Panc1 (cell line): Measurements from ENCODE around the gene NECAP2. TPM values are rescaled to one million over a fixed set of nuclear protein-coding genes. Genes with fewer than 3 reads are reported as not detected.

Experiments used
- ATAC-seq: fragments of 200-7000 bp; cut with Tn5 transposase; 2 replicates; pipeline ENCODE4 v1.9.1; 2020; ENCODE audit warnings: mild to moderate bottlenecking, moderate library complexity
- BruUV-seq: library from RNA; stranded (reverse); fragments of 400-500 nt; replicated peaks from 2 replicates; lab custom pipeline; 2021; lab: Mats Ljungman, UMichigan
- CTCF ChIA-PET: fragments of 300-600 bp; sonication (Branson Sonifier 250); formaldehyde crosslinking; loops from one replicate; lab custom pipeline; 2022; ENCODE audit warnings: antibody characterized with exemption; lab: Charles Lee
- POLR2A ChIA-PET: fragments of 300-600 bp; sonication (Branson Sonifier 250); formaldehyde crosslinking; loops from one replicate; lab custom pipeline; 2022; ENCODE audit warnings: antibody characterized with exemption; lab: Charles Lee
- DNase-seq: peaks from one replicate; pipeline ENCODE4 v3.0.0-alpha.2; 2010; ENCODE audit warnings: low read depth, low spot score
- H3K27ac ChIP-seq: 2 replicates; pipeline ENCODE4 v1.5.1; 2011; ENCODE audit warnings: mild to moderate bottlenecking, low read length, inconsistent platforms
- H3K27me3 ChIP-seq: fragments of 200-500 bp; sonication (Bioruptor generic); 2 replicates; pipeline ENCODE4 v1.6.0; 2014; ENCODE audit warnings: low read length, inconsistent platforms; ENCODE audit not compliant: control insufficient read depth, insufficient read depth
- H3K36me3 ChIP-seq: fragments of 200-500 bp; sonication (Bioruptor generic); 2 replicates; pipeline ENCODE4 v1.5.1; 2014; ENCODE audit warnings: inconsistent platforms, mild to moderate bottlenecking, low read length, moderate library complexity; ENCODE audit not compliant: control insufficient read depth, insufficient read depth
- H3K4me1 ChIP-seq: 2 replicates; pipeline ENCODE4 v1.5.1; 2011; ENCODE audit warnings: inconsistent platforms, mild to moderate bottlenecking, low read length, moderate library complexity; ENCODE audit not compliant: control insufficient read depth, insufficient read depth
- H3K4me3 ChIP-seq, 2 experiments: 2 replicates each; pipeline ENCODE4 v1.5.1; 2011 to 2012; ENCODE audit warnings: low read depth in 2 of 2, low read length in 2 of 2, mild to moderate bottlenecking in 2 of 2, inconsistent platforms in 1 of 2, moderate library complexity in 1 of 2
- H3K9me3 ChIP-seq: fragments of 200-500 bp; sonication (Bioruptor generic); 2 replicates; pipeline ENCODE4 v1.5.1; 2014; ENCODE audit warnings: low read depth, mild to moderate bottlenecking, inconsistent platforms, low read length, moderate library complexity; ENCODE audit not compliant: control insufficient read depth, insufficient read depth
- CTCF ChIP-seq: fragments of 450-650 bp; IDR thresholded peaks from 2 replicates; pipeline ENCODE4 v1.5.1; 2017; ENCODE audit warnings: mild to moderate bottlenecking
- POLR2AphosphoS5 ChIP-seq: IDR thresholded peaks from 2 replicates; pipeline ENCODE4 v1.6.1; 2012; ENCODE audit warnings: mild to moderate bottlenecking, low read depth, low read length, moderate library complexity
- REST ChIP-seq, 2 experiments: IDR thresholded peaks; 2 replicates each; pipeline ENCODE4 v1.6.1; 2011 to 2012; ENCODE audit warnings: low read depth in 2 of 2, control low read depth in 1 of 2, low read length in 1 of 2, mild to moderate bottlenecking in 1 of 2, moderate library complexity in 1 of 2; ENCODE audit not compliant: insufficient read depth in 1 of 2
- SIN3A ChIP-seq: IDR thresholded peaks from 2 replicates; pipeline ENCODE4 v1.6.1; 2012; ENCODE audit warnings: low read depth, mild to moderate bottlenecking, low read length, moderate library complexity, borderline replicate concordance; ENCODE audit not compliant: insufficient read depth
- TCF7L2 ChIP-seq: IDR thresholded peaks from 2 replicates; pipeline ENCODE4 v1.6.1; 2011; ENCODE audit warnings: mild to moderate bottlenecking, low read depth, low read length, inconsistent platforms
- in situ Hi-C: cut with HindIII; loops from 2 replicates; pipeline ENCODE4 v1.10.0; 2016; ENCODE audit warnings: low sequenced_read_pairs, low pct_unique_long_range_greater_than_20kb
- intact Hi-C: fragments of 100-400 bp; cut with micrococcal nuclease; formaldehyde crosslinking; loops from one replicate; pipeline ENCODE4 v1.10.0; 2022; ENCODE audit not compliant: unreplicated experiment
- total RNA-seq: library from RNA; stranded (reverse); gene quantifications from one replicate; pipeline ENCODE4 v1.2.1, GENCODE V29; 2021; ENCODE audit not compliant: unreplicated experiment

Gene NECAP2
- total RNA-seq, 1 experiment from 2014 or later, result 56.8 TPM

GRCh38 chr1:16410803-16411202 is 29.7 kb upstream of the NECAP2 start:
- H3K27me3 ChIP-seq, result no peaks in the 10 kb centered on the region
- intact Hi-C loops, result no loop called here
- no TSS peak for BruUV-seq
- no peak for ATAC-seq
- in situ Hi-C loops, result no loop called here
- ChIA-PET CTCF (no interaction called here), POLR2A (interaction anchor here (0.9 kb wide), 1 partner anchor 30 kb away, joined by 3 read pairs; the partner anchor contains the start of gene NECAP2)
- no peaks in the 10 kb centered on the region for H3K36me3 ChIP-seq
- TF ChIP-seq SIN3A (no peak), TCF7L2 (no peak), CTCF (no peak), REST (IDR thresholded peaks at IDR 0.05; ENCODE audit: insufficient read depth in 1 of 2, low read depth in 2 of 2, low read length in 1 of 2) (no peak), POLR2AphosphoS5 (no peak)
- no peaks in the 10 kb centered on the region for H3K9me3 ChIP-seq
- no peak overlapping the region for H3K27ac ChIP-seq
- no peak overlapping the region for H3K4me3 ChIP-seq
- H3K4me1 ChIP-seq, result no peaks in the 10 kb centered on the region
- DNase-seq, result no peak

GRCh38 chr1:16413191-16413590 is 27.3 kb upstream of the NECAP2 start:
- CTCF ChIA-PET, result no interaction called here

More at GRCh38 chr1:16413191-16413590, 27.3 kb upstream of the NECAP2 start:
- Histone ChIP-seq H3K4me3 (no peak overlapping the region), H3K36me3 (no peaks in the 10 kb centered on the region), H3K27ac (no peak overlapping the region), H3K9me3 (no peaks in the 10 kb centered on the region), H3K27me3 (no peaks in the 10 kb centered on the region), H3K4me1 (no peaks in the 10 kb centered on the region)
- POLR2A ChIA-PET, result no interaction called here
- ATAC-seq (no peak), DNase-seq (no peak)
- no TSS peak for BruUV-seq
- no peak for TF ChIP-seq TCF7L2
- TF ChIP-seq REST (IDR thresholded peaks at IDR 0.05; ENCODE audit: insufficient read depth in 1 of 2, low read depth in 2 of 2, low read length in 1 of 2), result no peak
- intact Hi-C loops, result no loop called here
- in situ Hi-C loops, result no loop called here
